Mesendoderm (in vitro differentiated cells): ENCODE results near the gene HES3.
A peak's percentile ranks its signal among the peaks of the same experiment; 100 is the strongest.

Source experiments
- DNase-seq: peaks from one replicate; pipeline ENCODE4 v3.0.0; 2013
- H2AK5ac ChIP-seq: 2 replicates; pipeline ENCODE4 v1.6.1; 2013; ENCODE audit warnings: low read length, inconsistent platforms
- H2BK120ac ChIP-seq: 2 replicates; pipeline ENCODE4 v1.6.1; 2013; ENCODE audit warnings: low read depth, mild to moderate bottlenecking, low read length, moderate library complexity, mixed read lengths
- H2BK15ac ChIP-seq: replicated peaks from 2 replicates; pipeline ENCODE4 v1.6.1; 2013; ENCODE audit warnings: low read depth, mild to moderate bottlenecking, moderate library complexity
- H2BK5ac ChIP-seq: 2 replicates; pipeline ENCODE4 v1.6.1; 2013; ENCODE audit warnings: low read length, inconsistent platforms
- H3K18ac ChIP-seq: 2 replicates; pipeline ENCODE4 v1.6.1; 2013; ENCODE audit warnings: mild to moderate bottlenecking, low read length, mixed read lengths
- H3K23ac ChIP-seq: one replicate; pipeline ENCODE4 v1.6.1; 2013; ENCODE audit warnings: low read length
- H3K27ac ChIP-seq: 2 replicates; pipeline ENCODE4 v1.5.1; 2013; ENCODE audit warnings: low read depth, mild to moderate bottlenecking, inconsistent platforms, low read length, moderate library complexity
- H3K27me3 ChIP-seq: 2 replicates; pipeline ENCODE4 v1.6.1; 2013; ENCODE audit warnings: low read length, control low read depth, mild to moderate bottlenecking, inconsistent platforms; ENCODE audit not compliant: insufficient read depth, poor library complexity
- H3K36me3 ChIP-seq: 2 replicates; pipeline ENCODE4 v1.6.1; 2013; ENCODE audit warnings: low read length, inconsistent platforms; ENCODE audit not compliant: control insufficient read depth, insufficient read depth
- H3K4ac ChIP-seq: one replicate; pipeline ENCODE4 v1.6.1; 2013; ENCODE audit warnings: low read depth, mild to moderate bottlenecking, low read length, moderate library complexity
- H3K4me1 ChIP-seq: 2 replicates; pipeline ENCODE4 v1.6.1; 2013; ENCODE audit warnings: low read depth, low read length, inconsistent platforms; ENCODE audit not compliant: control insufficient read depth
- H3K4me2 ChIP-seq: 2 replicates; pipeline ENCODE4 v1.6.1; 2013; ENCODE audit warnings: low read length
- H3K4me3 ChIP-seq: 2 replicates; pipeline ENCODE4 v1.5.1; 2013; ENCODE audit warnings: mild to moderate bottlenecking, low read length
- H3K56ac ChIP-seq: one replicate; pipeline ENCODE4 v1.6.1; 2013; ENCODE audit warnings: low read length
- H3K79me1 ChIP-seq: 2 replicates; pipeline ENCODE4 v1.6.1; 2013; ENCODE audit warnings: low read length, inconsistent platforms
- H3K79me2 ChIP-seq: 2 replicates; pipeline ENCODE4 v1.6.1; 2013; ENCODE audit warnings: mild to moderate bottlenecking, low read length; ENCODE audit not compliant: control insufficient read depth, insufficient read depth
- H3K9ac ChIP-seq: 2 replicates; pipeline ENCODE4 v1.6.1; 2013; ENCODE audit warnings: low read length, inconsistent platforms
- H4K5ac ChIP-seq: one replicate; pipeline ENCODE4 v1.6.1; 2013; ENCODE audit warnings: low read length
- H4K8ac ChIP-seq: one replicate; pipeline ENCODE4 v1.6.1; 2013; ENCODE audit warnings: low read depth, mild to moderate bottlenecking, control low read depth, low read length, moderate library complexity
- WGBS: extraction: QIAGEN DNeasy Blood & Tissue Kit; methylation state at CpG from one replicate; pipeline ENCODE4 v1.1.7; 2013; ENCODE audit warnings: low lambda C conversion rate, missing lambda C conversion rate; ENCODE audit not compliant: insufficient coverage; ENCODE audit errors: extremely low coverage; 5-methylcytosine and 5-hydroxymethylcytosine counted together

Gene HES3

GRCh38 chr1:6244401-6245049 lies 546 bp downstream of the HES3 start:
- no peak overlapping the region for H3K27ac ChIP-seq
- no peaks in the 10 kb centered on the region for H3K4me1 ChIP-seq
- H3K79me1 ChIP-seq: no peaks in the 10 kb centered on the region
- peaks cover 47% of the 10 kb centered on the region for H3K27me3 ChIP-seq
- H3K56ac ChIP-seq: no peak overlapping the region
- H3K23ac ChIP-seq: no peak overlapping the region
- H3K9ac ChIP-seq: no peak overlapping the region
- H3K4ac ChIP-seq: no peak overlapping the region
- H2BK15ac ChIP-seq: no peak overlapping the region
- WGBS: no CpG with 5 or more reads among the region's 24 CpGs
- H3K79me2 ChIP-seq: no peaks in the 10 kb centered on the region
- no peak overlapping the region for H2AK5ac ChIP-seq
- no peaks in the 10 kb centered on the region for H3K36me3 ChIP-seq
- H3K18ac ChIP-seq: no peak overlapping the region
- no peak overlapping the region for H2BK120ac ChIP-seq
- no peak for DNase-seq
- no peak overlapping the region for H2BK5ac ChIP-seq
- no peak overlapping the region for H4K5ac ChIP-seq
- H3K4me3 ChIP-seq: no peak overlapping the region
- no peak overlapping the region for H3K4me2 ChIP-seq
- H4K8ac ChIP-seq: no peak overlapping the region

GRCh38 chr1:6245086-6245868 lies 1.3 kb downstream of the HES3 start:
- Histone ChIP-seq H2BK5ac (no peak overlapping the region), H2BK15ac (no peak overlapping the region), H2AK5ac (no peak overlapping the region), H3K79me2 (no peaks in the 10 kb centered on the region), H3K36me3 (no peaks in the 10 kb centered on the region), H3K4me2 (peak overlapping the region; percentile 21), H3K79me1 (no peaks in the 10 kb centered on the region), H3K27me3 (peaks cover 54% of the 10 kb centered on the region), H3K4me1 (no peaks in the 10 kb centered on the region), H3K27ac (no peak overlapping the region), H3K4me3 (no peak overlapping the region), H4K8ac (no peak overlapping the region), H4K5ac (no peak overlapping the region), H3K18ac (no peak overlapping the region), H3K9ac (no peak overlapping the region), H3K4ac (no peak overlapping the region), H2BK120ac (no peak overlapping the region), H3K23ac (no peak overlapping the region), H3K56ac (no peak overlapping the region)
- DNase-seq: peak; percentile 93
- no CpG with 5 or more reads among the region's 79 CpGs for WGBS

- Histone ChIP-seq H3K4me1 (no peaks in the 10 kb centered on the region), H3K4me3 (no peak overlapping the region), H2BK120ac (no peak overlapping the region), H3K79me2 (no peaks in the 10 kb centered on the region), H3K4ac (no peak overlapping the region), H3K36me3 (no peaks in the 10 kb centered on the region), H4K8ac (no peak overlapping the region), H2BK5ac (no peak overlapping the region), H3K18ac (no peak overlapping the region), H2AK5ac (no peak overlapping the region), H3K23ac (no peak overlapping the region), H3K27me3 (peaks cover 54% of the 10 kb centered on the region), H4K5ac (no peak overlapping the region), H3K79me1 (no peaks in the 10 kb centered on the region), H3K4me2 (no peak overlapping the region), H3K56ac (no peak overlapping the region), H3K9ac (no peak overlapping the region), H3K27ac (no peak overlapping the region), H2BK15ac (no peak overlapping the region)
- peak; percentile 68 for DNase-seq
- no CpG with 5 or more reads among the region's 49 CpGs for WGBS
Observed at GRCh38 chr1:6245869-6246496, 2.0 kb downstream of the HES3 start.

DNA sequence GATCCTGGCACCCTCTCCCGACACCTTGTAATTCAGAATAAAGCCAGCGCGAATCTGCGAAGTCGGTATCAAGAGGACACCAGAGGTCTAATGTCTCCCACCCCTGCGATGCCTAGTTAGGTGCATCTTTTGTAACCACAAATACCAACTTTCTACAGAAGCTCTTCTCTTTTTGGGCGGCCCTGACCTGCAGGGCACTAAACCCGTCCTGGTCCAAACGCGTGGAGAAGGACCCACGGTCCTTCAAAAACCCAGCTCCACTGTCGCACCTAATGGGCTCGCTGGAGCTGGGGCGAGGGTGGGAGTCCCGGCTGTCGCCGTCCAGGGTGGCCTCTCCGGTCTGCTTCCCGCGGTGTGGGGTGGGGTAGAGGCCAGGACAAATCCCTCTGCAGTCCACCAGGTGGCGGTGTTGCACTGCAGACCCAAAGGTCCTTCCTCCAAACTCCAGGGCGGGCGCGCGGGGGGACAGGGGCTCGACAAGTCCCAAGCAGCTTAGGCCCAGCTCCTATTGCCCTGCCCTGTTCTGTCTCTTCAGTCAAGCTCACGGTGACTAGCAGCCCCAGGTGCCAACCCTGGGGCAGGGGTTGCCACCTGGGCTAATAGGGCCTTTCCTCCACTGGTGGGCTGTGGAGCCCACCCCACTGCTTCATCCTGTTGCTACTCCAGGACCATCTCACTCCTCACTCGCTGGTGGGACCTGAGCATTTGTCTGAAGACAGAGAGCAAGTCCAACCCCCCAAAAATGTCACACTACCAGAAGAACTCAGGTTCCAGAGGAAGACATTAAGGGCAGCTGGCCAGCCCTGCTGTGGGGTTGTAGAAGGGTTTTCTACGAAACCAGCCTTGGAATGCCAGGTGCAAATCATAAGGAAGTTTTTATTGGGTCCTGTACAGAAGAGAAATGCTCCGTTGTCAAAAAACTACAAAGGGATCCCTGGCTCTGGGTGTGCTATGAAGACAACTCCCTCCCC lies 2.8 kb downstream of the HES3 start:
- H2BK120ac ChIP-seq: no peak overlapping the region
- H4K5ac ChIP-seq: no peak overlapping the region
- H3K36me3 ChIP-seq: no peaks in the 10 kb centered on the region
- no peak overlapping the region for H2AK5ac ChIP-seq
- H3K4me3 ChIP-seq: no peak overlapping the region
- WGBS: no CpG with 5 or more reads among the region's 30 CpGs
- no peaks in the 10 kb centered on the region for H3K79me2 ChIP-seq
- peaks cover 50% of the 10 kb centered on the region for H3K27me3 ChIP-seq
- DNase-seq: peak; percentile 88
- H3K23ac ChIP-seq: no peak overlapping the region
- H2BK15ac ChIP-seq: no peak overlapping the region
- no peak overlapping the region for H3K4me2 ChIP-seq
- H3K9ac ChIP-seq: no peak overlapping the region
- H3K4ac ChIP-seq: no peak overlapping the region
- H3K4me1 ChIP-seq: no peaks in the 10 kb centered on the region
- no peak overlapping the region for H4K8ac ChIP-seq
- H3K79me1 ChIP-seq: no peaks in the 10 kb centered on the region
- no peak overlapping the region for H3K56ac ChIP-seq
- H3K18ac ChIP-seq: no peak overlapping the region
- H2BK5ac ChIP-seq: no peak overlapping the region
- H3K27ac ChIP-seq: no peak overlapping the region

- Histone ChIP-seq H4K5ac (no peak overlapping the region), H3K23ac (no peak overlapping the region), H2BK15ac (no peak overlapping the region), H3K4me2 (no peak overlapping the region), H3K36me3 (no peaks in the 10 kb centered on the region), H3K79me1 (no peaks in the 10 kb centered on the region), H3K27me3 (peaks cover 45% of the 10 kb centered on the region), H3K4me1 (no peaks in the 10 kb centered on the region), H3K56ac (no peak overlapping the region), H3K4me3 (no peak overlapping the region), H4K8ac (no peak overlapping the region), H3K27ac (no peak overlapping the region), H3K79me2 (no peaks in the 10 kb centered on the region), H2BK120ac (no peak overlapping the region), H2BK5ac (no peak overlapping the region), H2AK5ac (no peak overlapping the region), H3K4ac (no peak overlapping the region), H3K9ac (no peak overlapping the region), H3K18ac (no peak overlapping the region)
- DNase-seq: no peak
- WGBS: no CpG with 5 or more reads among the region's 5 CpGs
Observed at GRCh38 chr1:6247651-6248050, 3.7 kb downstream of the HES3 start.
